Duodenal mucosa (tissue), 2 donors: Measurements from ENCODE around the gene RIN3.
"Not testable (repeated sequence)": the region's sequence is repeated elsewhere in the genome, so short reads cannot be mapped to it uniquely, and the experiment has no call there.

Experiments
- H3K27ac ChIP-seq: one replicate; pipeline ENCODE4 v1.7.0; 2013; ENCODE audit warnings: low read depth, low read length
- H3K27me3 ChIP-seq, 2 donors: one replicate each; pipeline ENCODE4 v1.7.0; 2013; ENCODE audit warnings: low read length in 2 of 2, control low read depth in 1 of 2; ENCODE audit not compliant: insufficient read depth in 2 of 2, control insufficient read depth in 1 of 2
- H3K36me3 ChIP-seq, 2 donors: one replicate each; pipeline ENCODE4 v1.7.0; 2013; ENCODE audit warnings: low read length in 2 of 2, control low read depth in 1 of 2; ENCODE audit not compliant: insufficient read depth in 2 of 2, control insufficient read depth in 1 of 2
- H3K4me1 ChIP-seq, 2 donors: one replicate each; pipeline ENCODE4 v1.7.0; 2013; ENCODE audit warnings: low read length in 2 of 2, control low read depth in 1 of 2; ENCODE audit not compliant: insufficient read depth in 2 of 2, control insufficient read depth in 1 of 2
- H3K4me3 ChIP-seq, 2 donors: one replicate each; pipeline ENCODE4 v1.7.0; 2013; ENCODE audit warnings: low read length in 2 of 2, low read depth in 1 of 2
- H3K9ac ChIP-seq, 2 donors: one replicate each; pipeline ENCODE4 v1.7.0; 2013; ENCODE audit warnings: low read length in 2 of 2, low read depth in 1 of 2
- H3K9me3 ChIP-seq, 2 donors: one replicate each; pipeline ENCODE4 v1.7.0; 2013; ENCODE audit warnings: low read length in 2 of 2, control low read depth in 1 of 2; ENCODE audit not compliant: control insufficient read depth in 1 of 2

The RIN3 gene

GRCh38 chr14:92704821-92705220, 191.2 kb downstream of the RIN3 start:
- H3K27ac ChIP-seq, result no peak overlapping the region
- H3K9ac ChIP-seq, result no peak overlapping the region
- no peak overlapping the region for H3K4me3 ChIP-seq
- H3K36me3 ChIP-seq, result peaks cover 9 to 20% of the 10 kb centered on the region in 2 donors
- no peaks in the 10 kb centered on the region for H3K9me3 ChIP-seq
- H3K4me1 ChIP-seq, result no peaks in the 10 kb centered on the region
- H3K27me3 ChIP-seq, result no peaks in the 10 kb centered on the region

GRCh38 chr14:92706386-92706785, 192.8 kb downstream of the RIN3 start:
- H3K27ac ChIP-seq, result no peak overlapping the region
- peaks cover 12 to 35% of the 10 kb centered on the region in 2 donors for H3K36me3 ChIP-seq
- no peak overlapping the region for H3K9ac ChIP-seq
- H3K9me3 ChIP-seq, result no peaks in the 10 kb centered on the region
- no peak overlapping the region for H3K4me3 ChIP-seq
- H3K4me1 ChIP-seq, result no peaks in the 10 kb centered on the region
- no peaks in the 10 kb centered on the region for H3K27me3 ChIP-seq

DNA sequence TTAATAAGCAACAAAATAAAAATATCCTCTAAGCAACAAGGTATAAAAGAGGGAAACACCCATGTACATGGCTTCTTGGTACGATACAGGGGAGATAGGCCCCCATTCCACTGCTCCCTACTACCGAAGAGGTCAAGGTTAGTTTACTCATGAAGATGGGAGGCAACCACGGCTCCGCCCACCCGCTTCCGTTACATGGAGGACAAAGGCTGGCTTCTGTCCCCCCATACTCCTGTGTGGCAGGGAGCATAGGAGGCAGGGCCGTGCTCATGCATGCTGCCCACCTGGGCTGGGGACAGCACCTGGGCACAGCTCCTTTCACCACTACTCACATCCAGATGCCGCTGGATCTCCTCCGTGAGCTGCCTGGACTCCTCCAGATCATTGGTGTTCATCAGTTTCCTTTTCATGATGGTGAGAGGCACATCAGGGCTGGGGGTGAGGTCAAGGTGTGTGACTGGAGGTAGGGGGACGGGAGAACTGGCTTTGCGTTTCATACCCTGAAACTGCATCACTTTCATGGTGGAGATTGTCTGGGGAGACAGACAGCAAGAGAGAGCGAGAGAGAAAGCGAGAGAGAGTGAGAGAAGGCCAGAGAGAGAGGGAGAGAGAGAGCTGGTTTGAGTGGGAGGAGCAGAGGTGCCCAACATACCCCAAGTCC, 195.9 kb downstream of the RIN3 start:
- Histone ChIP-seq H3K9ac (no peak overlapping the region), H3K9me3 (no peaks in the 10 kb centered on the region), H3K4me3 (no peak overlapping the region), H3K27me3 (no peaks in the 10 kb centered on the region), H3K27ac (no peak overlapping the region), H3K4me1 (no peaks in the 10 kb centered on the region), H3K36me3 (peaks cover 24 to 51% of the 10 kb centered on the region in 2 donors)

- H3K36me3 ChIP-seq, result peaks cover 24 to 51% of the 10 kb centered on the region in 2 donors
- no peaks in the 10 kb centered on the region for H3K27me3 ChIP-seq
- H3K4me1 ChIP-seq, result no peaks in the 10 kb centered on the region
- H3K27ac ChIP-seq, result no peak overlapping the region
- no peak overlapping the region for H3K4me3 ChIP-seq
- no peak overlapping the region for H3K9ac ChIP-seq
- no peaks in the 10 kb centered on the region for H3K9me3 ChIP-seq
Measured at GRCh38 chr14:92710001-92710341, 196.4 kb downstream of the RIN3 start.

DNA sequence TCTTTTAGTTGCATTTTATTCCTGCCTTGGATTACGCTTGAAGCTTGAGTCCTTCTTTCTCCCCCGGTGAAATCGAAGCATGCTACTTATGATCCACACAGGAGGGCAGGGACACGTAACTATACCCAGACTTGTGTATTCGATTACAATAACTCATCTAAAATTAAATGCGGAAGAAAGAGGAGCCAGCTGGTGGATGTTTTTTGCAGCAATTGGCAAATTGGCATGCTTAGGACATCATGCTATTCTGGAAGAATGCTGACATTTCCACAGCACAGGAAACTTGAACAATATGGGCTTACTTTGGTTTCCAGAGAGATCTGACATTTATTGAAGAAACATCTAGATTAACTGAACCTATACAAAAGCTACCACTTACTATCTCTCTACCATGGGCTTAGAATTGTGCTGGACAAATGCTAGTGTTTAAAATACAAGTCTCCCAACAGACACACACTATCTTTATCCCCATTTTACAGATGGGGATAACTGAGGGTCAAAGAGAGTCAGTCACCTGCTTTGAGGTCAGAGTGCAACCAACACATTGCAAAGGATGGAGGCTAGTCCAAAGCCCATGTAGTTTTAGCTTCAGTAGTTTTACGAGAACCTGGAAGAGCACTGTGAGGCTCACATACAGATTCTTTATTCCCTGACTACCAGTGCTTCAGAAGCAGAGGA, 198.5 kb downstream of the RIN3 start:
- Histone ChIP-seq H3K27me3 (no peaks in the 10 kb centered on the region), H3K9me3 (no peaks in the 10 kb centered on the region), H3K27ac (no peak overlapping the region), H3K4me3 (no peak overlapping the region), H3K36me3 (peaks cover 20 to 53% of the 10 kb centered on the region in 2 donors), H3K4me1 (no peaks in the 10 kb centered on the region), H3K9ac (no peak overlapping the region)

- Histone ChIP-seq H3K4me3 (no peak overlapping the region), H3K36me3 (peaks cover 20 to 53% of the 10 kb centered on the region in 2 donors), H3K9ac (no peak overlapping the region), H3K4me1 (no peaks in the 10 kb centered on the region), H3K27ac (no peak overlapping the region), H3K9me3 (no peaks in the 10 kb centered on the region), H3K27me3 (no peaks in the 10 kb centered on the region)
Measured at GRCh38 chr14:92712654-92713051, 199.1 kb downstream of the RIN3 start.

DNA sequence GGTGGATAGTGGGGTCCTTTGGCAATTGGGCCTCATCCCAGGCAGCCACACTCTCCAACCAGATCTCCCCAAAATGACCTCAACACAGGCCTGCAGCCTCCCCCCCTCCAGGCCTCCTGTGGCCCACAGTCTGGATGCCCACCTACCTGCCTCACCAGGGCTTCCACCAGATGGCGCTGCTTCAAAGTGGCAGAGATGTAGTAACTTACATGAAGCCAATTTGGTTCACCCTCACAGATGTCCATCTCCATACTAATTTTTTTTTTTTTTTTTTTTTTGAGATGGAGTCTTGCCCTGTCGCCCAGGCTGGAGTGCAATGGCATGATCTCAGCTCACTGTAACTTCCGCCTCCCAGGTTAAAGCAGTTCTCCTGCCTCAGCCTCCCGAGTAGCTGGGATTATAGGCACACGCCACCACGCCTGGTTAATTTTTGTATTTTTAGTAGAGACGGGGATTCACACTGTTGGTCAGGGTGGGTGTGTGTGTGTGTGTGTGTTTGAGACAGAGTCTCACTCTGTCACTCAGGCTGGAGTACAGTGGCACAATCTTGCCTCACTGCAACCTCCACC, 201.2 kb downstream of the RIN3 start:
- not testable (repeated sequence) for H3K4me3 ChIP-seq, H3K27ac ChIP-seq, H3K27me3 ChIP-seq, H3K4me1 ChIP-seq, H3K9me3 ChIP-seq, H3K9ac ChIP-seq
- H3K36me3 ChIP-seq, result peaks cover 16 to 46% of the 10 kb centered on the region in 2 donors

DNA sequence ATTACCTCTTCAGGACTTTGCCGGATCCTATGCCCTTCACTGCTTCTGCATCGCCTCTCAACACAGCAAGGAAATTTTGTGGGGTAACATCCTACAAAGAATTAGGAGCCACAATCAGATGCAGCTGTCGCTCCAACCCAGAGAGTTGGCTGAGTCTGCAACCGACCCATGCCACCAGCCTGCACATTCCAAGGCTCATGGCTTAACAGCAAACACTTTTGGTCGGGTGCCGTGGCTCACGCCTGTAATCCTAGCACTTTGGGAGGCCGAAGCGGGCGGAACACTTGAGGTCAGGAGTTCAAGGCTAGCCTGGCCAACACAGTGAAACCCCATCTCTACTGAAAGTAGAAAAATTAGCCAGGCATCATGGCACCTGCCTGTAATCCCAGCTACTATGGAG, 202.6 kb downstream of the RIN3 start:
- H3K4me3 ChIP-seq, result no peak overlapping the region
- no peaks in the 10 kb centered on the region for H3K27me3 ChIP-seq
- peaks cover 12 to 34% of the 10 kb centered on the region in 2 donors for H3K36me3 ChIP-seq
- H3K27ac ChIP-seq, result no peak overlapping the region
- no peak overlapping the region for H3K9ac ChIP-seq
- H3K9me3 ChIP-seq, result no peaks in the 10 kb centered on the region
- peaks cover 11 to 14% of the 10 kb centered on the region in 2 donors for H3K4me1 ChIP-seq

- H3K27me3 ChIP-seq, result no peaks in the 10 kb centered on the region
- H3K4me3 ChIP-seq, result no peak overlapping the region
- H3K9me3 ChIP-seq, result no peaks in the 10 kb centered on the region
- peaks cover 11 to 22% of the 10 kb centered on the region in 2 donors for H3K4me1 ChIP-seq
- no peak overlapping the region for H3K27ac ChIP-seq
- H3K36me3 ChIP-seq, result peaks cover 7 to 24% of the 10 kb centered on the region in 2 donors
- H3K9ac ChIP-seq, result no peak overlapping the region
Measured at GRCh38 chr14:92717571-92718042, 204.0 kb downstream of the RIN3 start.

DNA sequence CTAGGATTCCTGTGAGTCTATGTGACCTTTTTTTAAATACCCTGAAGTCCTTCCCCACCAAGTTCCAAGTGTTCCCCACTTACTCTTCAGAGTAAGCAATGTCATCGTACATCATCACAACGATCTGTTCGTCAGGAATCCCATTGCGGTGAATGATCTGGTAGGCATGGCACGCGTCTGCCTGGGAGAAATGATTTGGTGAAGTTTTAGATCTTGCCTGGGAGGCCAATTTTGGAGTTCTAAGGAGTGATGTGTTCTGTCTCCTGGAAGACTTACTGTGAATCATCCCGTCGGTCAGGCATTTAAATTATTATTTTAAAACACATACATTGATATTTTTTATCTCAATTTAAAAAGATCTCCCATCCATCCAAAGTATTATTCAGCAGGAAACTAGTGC, 205.1 kb downstream of the RIN3 start:
- H3K4me3 ChIP-seq, result no peak overlapping the region
- no peaks in the 10 kb centered on the region for H3K27me3 ChIP-seq
- H3K27ac ChIP-seq, result no peak overlapping the region
- H3K36me3 ChIP-seq, result peaks cover 6 to 14% of the 10 kb centered on the region in 2 donors
- peaks cover 11 to 22% of the 10 kb centered on the region in 2 donors for H3K4me1 ChIP-seq
- H3K9ac ChIP-seq, result no peak overlapping the region
- no peaks in the 10 kb centered on the region for H3K9me3 ChIP-seq
